Measurements from ENCODE around the gene TBC1D9B.

Gene TBC1D9B

DNA sequence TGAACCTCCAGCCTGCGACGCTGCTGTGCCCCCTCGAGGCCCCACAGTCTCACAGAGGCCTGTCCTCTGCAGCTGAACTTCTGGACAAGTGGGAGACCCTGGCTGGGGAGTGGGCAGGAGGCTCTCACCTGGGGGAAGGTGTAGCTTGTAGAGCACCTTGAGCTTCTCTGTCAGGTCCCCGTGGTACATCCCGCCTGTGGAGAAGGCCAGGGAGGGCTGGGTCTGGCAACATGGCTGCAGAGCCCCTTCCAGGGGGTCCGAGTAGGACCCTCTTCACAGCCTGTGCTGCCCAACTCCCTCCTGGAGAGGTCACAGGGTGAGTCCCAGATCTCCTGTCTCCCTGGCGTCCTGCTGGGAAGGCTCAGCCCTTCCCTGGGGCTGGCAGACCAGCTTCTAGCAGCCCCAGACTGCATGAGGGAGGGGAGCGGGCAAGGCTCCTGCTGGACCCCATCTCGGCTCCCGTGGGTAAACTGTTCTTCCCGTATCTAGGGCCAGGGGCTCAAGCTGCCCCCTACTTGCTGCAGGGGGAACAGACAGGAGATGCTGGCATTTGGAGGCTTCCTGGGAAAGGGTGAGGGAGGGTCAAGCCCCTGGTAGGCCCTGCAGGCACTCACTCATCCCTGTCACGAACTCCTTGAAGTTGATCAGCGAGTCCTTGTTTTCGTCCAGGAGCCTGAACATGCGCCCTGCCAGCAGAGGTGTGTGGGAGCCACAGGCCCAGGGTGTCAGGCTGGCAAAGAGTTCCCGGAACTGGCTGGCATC is 37.9 kb downstream of the TBC1D9B start:
- DNase-seq (ENCODE audit: low spot score) = no peak

DNA sequence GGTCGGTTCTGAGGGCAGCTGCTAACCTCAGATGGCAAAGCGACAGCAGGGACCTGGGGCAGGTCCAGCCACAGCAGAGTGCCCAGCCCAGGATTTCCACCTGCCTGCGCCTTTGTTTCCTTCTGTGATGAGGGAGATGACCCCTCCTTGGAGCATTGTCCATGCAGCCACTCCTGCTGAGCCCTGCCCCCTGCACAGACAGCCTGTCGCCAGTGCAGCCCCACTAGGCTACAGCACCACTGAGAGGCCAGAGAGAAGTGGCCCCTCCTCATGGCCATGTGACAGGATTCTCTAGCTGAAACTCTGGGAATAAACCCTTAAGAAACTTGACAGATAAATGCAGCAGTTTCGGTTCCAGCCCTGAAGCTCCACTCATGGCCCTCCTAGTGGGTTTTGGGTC is 38.6 kb downstream of the TBC1D9B start:
- DNase-seq (ENCODE audit: low spot score) = no peak

DNA sequence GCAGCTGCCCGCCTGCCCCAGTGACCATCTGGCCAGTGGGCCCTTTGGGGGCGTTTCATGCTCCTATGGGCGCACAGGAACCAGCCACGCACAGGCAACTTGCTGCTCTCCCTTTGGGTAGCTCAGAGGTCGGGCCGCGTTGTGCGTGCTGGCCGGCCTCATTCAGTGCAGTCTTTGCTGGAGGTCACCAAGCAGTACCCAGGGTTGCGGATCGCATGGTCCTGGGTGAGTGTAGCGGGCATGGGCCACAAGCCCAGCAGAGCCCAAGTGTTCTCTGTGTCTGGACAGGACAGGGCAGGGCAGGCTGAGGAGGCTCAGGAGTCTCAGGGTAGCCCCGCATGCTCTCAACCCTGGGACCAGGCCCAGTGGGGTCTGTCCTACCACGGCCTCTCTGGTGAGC is 39.2 kb downstream of the TBC1D9B start:
- no peak for DNase-seq (ENCODE audit: low spot score)

DNA sequence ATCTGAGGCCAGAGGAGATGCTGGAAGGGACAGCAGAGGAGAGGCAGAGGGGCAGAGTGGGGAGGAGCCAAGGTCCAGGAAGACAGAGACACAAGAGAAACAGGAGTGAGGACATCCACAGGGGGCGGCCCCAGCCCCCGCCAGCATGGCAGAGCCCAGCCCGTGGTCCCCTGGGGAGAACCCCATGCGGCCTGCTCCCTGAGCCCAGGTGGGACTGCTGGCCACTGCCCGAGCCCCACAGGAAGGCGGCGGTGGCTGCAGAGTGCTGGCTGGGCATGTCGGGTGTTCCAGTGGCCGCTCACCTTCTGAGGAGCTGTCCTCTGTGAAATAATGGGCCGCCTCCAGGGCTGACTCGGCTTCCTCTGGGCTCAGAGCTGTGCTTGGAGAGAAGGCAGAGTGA is 40.2 kb downstream of the TBC1D9B start:
- DNase-seq (ENCODE audit: low spot score) = no peak

DNA sequence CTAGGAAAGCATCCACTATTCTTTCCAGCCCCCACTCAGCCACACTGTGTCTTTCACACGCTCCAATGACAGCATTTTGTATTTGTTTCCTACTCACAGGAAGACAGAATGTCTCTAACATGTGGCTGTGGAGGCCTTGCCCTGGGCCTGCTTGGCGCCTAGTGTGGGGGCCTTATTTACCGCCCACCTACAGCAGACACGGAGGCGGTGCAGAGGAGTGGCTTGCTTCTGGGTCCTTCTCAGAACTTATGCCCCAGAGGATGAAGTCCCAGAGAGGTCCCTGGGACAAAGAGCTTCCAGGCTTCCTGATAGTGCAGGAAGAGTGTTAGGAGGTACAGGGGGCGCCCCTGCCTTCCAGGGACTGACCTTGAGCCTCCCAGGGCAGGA is 40.6 kb downstream of the TBC1D9B start:
- DNase-seq (ENCODE audit: low spot score) = no peak

DNA sequence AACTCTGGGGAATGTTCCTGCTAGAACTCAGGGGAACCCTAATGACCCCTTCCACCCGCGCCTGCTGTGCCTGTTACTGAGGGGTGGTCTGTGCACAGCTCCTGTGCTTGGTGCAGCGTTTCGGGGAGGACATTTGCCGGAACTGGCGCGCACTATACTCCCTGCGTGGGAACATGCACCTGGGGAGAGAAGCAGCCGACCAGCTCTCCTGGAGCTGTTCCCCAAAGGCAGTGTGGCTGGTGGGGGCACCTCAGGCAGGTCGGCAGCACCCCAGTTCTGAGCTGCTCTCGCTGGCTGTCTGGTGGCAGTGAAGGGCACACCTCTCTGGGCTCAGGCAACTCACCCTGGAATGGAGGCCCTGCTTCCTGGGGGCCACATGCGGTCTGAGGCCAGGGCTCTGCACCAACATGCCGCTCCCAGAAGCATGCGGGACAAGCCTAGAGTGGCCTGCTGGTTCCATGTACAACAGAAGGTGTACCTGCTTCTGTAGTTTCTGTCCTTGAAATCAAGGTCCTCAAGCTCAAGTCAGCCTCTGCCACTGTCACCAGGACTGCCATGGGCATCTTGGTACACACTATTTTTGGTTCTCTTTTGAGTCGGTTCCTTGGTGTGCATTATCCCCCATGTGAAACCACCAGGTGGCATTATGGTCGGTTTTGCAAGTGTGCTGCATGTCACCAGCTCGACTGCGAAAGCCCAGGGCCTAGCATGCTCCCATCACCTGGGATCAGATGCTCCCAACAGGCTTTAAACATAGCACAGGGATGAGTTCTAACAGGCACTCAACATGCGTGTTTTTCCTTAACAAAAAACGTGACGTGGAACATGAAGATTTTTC is 41.2 kb downstream of the TBC1D9B start:
- peak; percentile 11 for DNase-seq (ENCODE audit: low spot score)

DNA sequence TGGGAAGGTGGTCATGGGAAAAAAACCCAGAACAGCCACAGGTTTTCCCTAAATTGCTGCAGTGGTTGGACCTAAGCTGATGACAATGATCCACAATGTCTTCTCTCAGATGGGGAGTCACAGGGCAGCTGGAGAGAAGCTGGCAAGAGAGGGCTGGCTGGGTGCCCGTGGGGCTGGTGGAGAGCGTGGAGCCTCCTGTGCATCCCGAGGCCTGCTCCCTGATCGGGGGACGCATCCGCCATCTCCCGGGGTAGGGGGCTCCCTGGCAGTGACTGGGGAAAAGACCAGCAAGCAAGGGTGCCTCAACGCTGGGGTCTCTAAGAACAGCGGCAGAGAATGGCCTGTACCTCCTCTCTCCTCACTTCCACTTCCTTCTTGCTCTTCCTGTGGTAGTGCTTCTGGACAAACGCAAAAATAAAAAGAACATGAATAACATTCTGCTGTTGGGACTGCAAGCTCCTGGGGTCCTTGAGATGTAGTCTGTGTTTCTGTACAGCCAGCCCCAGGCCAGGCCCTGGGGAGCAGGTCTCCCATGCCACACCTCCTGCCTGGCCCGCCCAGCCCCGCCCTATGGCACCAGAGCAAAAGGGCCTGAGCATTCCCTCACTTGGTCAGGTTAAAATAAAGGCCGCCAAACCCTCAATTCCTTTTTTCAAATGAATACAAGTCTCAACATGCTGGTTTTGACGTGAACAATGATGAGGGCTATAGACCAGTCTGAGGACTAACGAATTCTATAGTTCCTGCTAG is 42.0 kb downstream of the TBC1D9B start:
- DNase-seq (ENCODE audit: low spot score) = peak; percentile 42

DNA sequence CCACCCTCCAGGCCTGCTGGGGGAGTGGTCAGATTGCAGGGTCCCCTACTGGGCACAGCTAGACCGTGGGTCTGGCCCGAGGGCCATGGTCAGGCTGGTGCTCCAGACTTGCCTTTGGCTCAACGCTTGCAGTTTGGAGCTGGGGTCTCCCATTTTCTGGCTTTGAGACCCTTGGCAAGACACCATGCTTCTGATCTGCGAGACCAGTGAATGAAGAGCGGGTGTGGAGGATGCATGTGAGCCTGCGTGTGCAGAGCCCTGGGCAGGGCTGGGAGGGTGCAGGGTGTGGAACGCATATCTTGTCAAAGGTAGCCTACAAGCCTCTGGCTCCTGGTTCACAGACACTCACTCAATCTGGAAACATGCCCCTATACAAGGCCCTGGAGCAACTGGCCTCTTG is 43.0 kb downstream of the TBC1D9B start:
- DNase-seq (ENCODE audit: low spot score) = no peak

DNA sequence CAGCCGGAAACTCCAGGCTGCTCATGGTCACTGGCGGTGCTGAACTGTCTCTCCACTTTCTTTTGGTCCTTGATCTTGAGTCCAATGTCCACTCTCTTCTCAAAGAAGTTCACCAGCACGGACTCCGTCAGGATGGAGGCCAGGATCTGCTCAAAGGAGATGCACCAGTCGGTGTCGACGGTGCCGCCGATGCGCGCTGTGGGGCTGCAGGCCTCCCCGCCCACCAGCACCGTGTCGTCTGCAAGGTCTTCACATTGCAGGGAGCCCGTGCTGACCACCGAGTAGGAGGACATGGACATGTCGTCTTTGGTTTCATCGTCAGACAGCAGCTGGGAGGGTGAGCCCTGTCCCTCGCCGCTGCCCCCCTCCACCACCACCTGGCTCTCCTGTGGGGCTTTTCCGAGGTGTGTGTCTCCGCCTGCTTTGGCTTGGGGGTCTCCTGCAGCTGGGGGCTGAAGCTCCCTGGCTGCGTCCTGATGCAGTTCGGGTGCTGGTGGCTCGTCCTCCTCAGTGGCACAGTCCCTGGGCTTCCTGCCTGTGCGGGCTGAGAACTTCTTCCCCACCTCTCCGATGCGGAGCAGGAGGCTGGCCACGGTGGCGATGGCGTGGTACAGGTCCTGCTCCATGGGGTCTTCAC is 44.1 kb downstream of the TBC1D9B start:
- DNase-seq (ENCODE audit: low spot score) = no peak

DNA sequence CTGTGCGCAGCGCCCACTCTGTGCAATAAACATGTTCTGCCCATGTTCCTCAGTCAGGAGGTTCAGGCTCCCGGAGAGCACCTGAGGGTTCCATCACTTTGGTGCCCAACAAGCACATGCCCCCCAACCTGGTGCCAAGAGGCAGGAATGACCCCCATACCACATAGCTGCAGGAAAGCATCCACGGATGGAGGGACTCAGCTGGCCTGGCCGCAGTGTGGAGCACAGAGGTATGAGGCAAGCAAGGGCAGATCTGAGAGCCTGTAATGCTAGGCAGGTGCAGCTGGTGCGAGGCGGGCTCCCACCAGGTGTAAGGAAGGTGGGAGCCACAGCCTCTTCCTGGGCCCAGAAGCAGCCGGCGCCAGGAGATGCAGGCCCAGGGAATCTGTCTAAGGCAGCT is 44.8 kb downstream of the TBC1D9B start:
- DNase-seq (ENCODE audit: low spot score) = no peak

DNA sequence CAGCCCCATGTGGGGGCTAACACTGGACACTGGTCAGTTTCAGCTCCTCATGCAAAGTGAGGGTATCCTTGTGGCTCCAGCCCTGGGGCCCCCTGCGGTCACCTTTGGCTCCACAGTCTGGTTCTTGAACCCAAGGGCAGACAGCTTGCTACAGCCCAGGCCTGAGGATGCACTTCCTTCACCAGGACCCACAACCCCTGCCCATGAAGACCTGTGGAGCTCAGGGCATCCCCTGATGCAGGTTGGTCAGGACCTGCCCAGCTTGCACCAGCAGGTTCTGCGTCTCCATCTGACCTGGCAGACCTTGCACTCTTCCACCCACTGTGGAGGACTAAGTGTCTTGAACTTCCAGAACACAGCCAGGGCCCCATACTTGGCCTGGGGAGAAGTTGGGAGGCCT is 45.4 kb downstream of the TBC1D9B start:
- no peak for DNase-seq (ENCODE audit: low spot score)

DNA sequence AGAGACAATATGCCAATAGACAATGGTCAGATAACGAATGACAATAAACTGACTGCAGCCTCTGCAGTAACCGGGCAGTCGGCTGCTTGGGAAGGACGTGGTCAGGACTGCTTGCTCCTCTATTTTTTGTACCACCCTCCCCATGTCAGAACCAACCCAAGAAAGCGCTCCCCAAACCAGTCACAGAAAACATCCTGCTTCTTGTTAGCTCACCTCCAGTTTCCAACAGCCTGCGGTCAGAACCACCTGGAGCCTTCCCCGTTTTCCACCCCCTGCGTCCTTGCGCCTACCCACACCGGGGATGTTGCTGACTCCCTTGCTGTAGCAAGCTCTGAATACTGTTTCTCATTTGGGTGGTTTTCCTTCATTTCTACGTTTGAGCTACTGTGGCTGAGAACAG is 47.4 kb downstream of the TBC1D9B start:
- DNase-seq (ENCODE audit: low spot score) = no peak

DNA sequence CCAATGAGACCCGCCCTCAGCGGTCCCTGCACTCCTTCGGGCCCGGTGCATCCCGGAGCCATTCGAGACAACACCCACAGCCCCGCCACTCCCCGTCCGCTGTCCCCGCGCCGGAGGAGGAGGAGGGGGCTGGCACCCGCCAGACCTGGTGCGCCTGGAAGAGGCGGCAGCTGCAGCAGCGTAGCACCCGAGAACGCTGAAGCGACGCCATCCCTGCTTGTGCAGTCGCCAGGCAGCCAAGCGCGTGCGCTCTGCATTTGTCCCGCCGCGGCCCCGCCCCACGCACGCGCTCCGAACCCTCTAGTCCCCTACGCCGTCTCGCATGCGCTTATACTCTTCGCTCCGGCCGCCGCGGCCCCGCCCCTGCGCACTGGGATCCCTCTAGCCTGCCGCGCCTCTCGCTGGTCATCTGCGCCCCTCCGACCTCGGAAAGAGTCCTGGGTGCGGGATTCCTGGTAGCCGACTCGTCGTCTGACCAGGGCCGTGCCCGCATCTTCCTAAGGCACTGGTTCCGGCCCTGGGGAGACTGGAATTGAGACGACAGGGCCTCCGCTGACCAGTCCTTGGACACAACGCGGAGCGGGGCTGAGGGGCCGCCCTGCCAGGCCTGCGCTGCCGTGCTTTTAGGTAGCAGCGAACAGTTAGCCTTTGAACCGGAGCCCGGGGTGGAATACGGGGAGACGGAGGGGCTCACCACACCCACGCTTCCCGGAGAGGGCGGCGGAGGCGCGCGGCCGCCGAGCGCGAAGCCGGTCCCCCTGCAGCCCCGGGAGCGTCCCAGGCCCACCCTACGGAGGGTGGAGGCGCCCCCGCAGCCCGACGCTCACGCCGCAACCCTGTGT is 48.9 kb downstream of the TBC1D9B start, which contains the start of gene MRNIP:
Gene MRNIP (minus strand): TSS at position 232 of the 842 bp plus-strand sequence. CDS start 21 bp downstream, at position 211.
- peak; percentile 96 for DNase-seq (ENCODE audit: low spot score)

DNA sequence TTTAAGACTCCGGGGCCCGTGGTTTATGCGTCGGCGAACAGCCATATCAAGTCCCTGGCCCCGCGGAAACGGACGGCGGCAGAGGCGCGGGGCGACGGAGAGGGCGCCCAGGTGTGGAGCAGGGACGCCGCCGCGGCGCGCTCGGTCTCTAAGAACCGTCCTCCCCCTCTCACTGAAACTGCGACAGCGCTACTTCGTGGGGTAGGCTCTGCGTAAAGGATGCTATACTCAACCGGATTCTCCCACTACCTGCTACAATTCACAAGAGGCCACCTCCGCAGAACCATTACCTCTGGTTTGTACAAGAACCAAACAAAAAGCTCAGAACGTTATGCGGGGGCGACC is 49.5 kb downstream of the TBC1D9B start:
- DNase-seq (ENCODE audit: low spot score) = peak; percentile 83

DNA sequence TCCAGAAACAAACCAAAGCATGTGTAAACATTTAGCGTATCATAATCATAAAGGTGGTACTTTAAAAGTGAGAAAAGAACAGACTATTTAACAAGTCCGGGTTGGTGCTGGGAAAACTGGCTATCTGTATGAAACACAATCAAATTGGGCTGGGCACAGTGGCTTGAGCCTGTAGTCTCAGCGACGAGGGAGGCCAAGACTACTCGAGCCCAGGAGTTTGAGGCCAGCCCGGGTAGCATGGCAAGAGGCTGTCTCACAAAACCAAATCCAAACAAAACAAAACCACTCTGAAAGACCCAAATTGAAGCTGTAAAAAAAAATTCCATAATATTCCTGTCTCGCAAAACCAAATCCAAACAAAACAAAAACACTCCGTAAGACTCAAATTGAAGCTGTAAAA is 53.3 kb downstream of the TBC1D9B start:
- no peak for DNase-seq (ENCODE audit: low spot score)

DNA sequence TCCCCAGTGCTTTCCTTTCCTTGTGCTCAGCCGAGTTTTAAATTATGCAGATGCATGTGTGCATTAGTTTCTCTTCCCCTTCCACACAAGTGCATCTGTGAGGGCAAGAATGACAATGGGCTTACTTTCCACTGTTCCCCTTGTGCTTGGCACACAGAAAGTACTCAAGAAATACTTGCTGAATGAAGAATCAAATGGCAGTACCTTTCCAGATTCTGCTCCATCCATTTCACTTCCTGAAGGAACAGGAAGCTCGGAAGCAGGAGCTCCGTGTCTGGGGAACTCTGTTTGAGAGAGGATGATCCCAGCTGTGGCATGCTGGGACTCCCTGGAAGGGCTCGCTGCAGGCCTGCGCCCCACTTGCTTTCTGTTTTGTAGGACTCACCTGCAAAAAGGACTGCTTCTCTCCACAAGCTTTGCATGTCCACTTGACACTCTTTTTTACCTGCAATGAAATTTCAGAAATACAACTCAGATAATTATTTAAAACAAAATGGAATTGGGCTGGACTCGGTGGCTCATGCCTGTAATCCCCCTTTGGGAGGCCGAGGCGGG is 54.6 kb downstream of the TBC1D9B start:
- no peak for DNase-seq (ENCODE audit: low spot score)

DNA sequence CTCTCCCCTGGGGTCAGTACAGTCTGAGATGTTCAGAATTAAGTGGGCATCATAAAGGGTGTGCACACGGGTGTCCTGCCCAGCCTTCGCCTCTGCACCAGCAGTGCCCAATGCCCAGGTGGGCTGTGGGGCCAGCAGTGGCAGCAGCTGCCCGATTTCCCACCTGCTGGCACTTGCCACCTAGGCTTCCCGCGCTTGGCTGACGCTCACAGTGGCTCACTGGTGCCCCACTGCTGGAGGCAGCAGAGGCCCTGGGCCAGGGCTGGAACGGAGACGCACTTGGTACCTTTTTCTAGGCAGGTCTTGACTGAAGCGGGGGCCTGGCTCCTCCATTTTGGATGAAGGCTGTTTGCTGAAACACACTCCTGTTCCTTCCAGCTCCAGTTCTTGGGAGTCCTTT is 66.1 kb downstream of the TBC1D9B start:
- no peak for DNase-seq (ENCODE audit: low spot score)

DNA sequence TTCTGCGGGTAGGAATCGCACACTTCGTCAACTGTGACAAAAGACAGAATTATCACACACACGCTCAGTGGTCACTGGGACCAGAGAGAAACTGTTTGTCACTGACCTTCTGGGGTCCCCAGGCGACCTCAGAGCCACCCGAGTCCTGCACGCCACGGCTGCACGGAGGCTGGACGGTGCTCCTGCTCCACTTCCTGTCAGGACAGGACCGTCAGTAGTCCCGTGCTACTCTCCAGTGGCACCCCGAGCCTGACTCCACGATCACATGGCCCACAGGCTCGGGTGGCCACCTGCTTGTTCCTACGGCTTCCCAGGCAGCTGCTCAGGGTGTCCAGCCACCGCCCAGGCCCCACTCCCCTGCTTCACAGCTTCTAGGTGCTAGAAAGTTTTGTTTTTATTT is 66.9 kb downstream of the TBC1D9B start:
- DNase-seq (ENCODE audit: low spot score) = no peak

DNA sequence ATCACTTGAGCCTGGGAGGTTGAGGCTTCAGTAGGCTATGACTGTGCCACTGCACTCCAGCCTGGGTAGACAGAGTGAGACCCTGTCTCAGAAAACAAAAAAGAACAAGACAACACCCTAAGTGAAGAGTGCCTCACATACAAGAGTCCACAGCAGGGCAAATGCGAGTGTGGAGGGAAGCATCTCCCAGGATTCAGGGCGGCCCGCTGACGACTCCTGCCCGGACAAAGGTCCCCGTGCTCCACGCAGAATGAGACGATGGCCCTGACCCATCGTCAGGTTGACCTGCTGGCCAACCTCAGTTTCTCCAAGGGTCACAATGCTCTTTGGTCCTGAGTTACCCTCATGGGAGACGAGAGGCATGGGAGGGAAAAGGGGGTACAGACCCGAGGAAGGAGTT is 67.4 kb downstream of the TBC1D9B start:
- no peak for DNase-seq (ENCODE audit: low spot score)

DNA sequence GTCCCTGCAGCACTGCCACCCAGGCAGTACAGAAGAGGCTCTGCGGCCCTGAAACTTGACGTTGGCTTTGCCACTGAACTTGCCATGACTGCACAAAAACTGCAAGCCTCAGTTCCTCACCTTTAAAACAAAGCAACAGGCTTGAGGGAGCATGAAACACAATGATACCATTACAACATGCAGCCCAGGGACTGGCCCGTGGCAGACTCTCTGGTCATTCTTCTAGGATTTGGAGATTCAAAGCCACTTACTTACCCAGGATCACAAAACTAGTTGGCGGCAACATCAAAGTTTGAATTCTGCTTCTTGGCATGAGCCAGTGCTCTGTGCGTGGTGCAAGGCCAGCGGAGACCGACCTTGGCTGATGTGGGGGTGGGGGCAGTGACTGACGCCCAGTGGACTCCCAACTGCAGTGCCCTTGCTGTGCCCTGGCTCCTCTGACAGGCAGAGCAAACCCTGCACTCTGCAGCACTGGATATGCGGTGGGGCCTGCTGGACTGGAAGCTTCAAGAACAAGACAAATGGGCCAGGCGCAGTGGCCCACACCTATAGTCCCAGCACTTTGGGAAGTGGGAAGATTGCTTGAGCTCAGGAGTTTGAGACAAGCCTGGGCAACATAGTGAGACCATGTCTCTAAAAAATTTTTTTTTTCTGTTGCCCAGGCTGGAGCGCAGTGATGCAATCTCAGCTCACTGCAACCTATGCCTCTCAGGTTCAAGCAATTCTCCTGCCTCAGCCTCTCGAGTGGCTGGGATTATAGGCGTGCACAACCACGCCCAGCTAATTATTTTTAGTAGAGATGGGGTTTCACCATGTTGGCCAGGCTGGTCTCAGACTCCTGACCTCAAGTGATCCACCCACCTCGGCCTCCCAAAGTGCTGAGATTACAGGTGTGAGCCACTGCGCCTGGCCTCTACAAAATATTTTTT is 68.1 kb downstream of the TBC1D9B start:
- DNase-seq (ENCODE audit: low spot score) = no peak
